ENCODE data around the gene BACE1-AS. TPM values are rescaled to one million over a fixed set of nuclear protein-coding genes. Genes with fewer than 3 reads are reported as not detected.
A peak's percentile ranks its signal among the peaks of the same experiment; 100 is the strongest.

BACE1-AS gene
- total RNA-seq, 1 donor from 2014 or later = 5.0 TPM

GRCh38 chr11:117292616-117293015, 1.5 kb downstream of the BACE1-AS start:
- DNase-seq (ENCODE audit: low read depth) = no peak

- no peak for DNase-seq (ENCODE audit: low read depth)
Observed at GRCh38 chr11:117295438-117296137, 4.4 kb downstream of the BACE1-AS start.

- DNase-seq (ENCODE audit: low read depth) = no peak
Observed at GRCh38 chr11:117296881-117297280, 5.7 kb downstream of the BACE1-AS start.

DNA sequence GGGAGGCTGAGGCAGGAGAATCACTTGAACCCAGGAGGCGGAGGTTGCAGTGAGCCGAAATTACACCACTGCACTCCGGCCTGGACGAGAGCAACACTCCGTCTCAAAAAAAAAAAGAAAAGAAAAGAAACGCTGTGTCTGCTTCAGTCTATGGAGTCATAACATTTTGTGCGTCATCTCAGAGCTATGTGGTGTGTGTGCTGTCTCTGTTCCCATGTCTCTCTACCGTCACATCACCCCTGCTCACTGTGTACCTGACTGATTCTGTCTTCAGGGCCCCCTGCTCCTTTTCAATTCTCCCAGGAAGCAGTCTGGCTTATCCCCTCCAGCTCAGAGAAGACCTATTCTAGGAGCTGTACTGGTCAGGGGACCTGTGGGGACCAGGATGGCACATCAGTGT, 7.0 kb downstream of the BACE1-AS start:
- DNase-seq (ENCODE audit: low read depth) = no peak

GRCh38 chr11:117299351-117300282, 8.5 kb downstream of the BACE1-AS start:
- DNase-seq (ENCODE audit: low read depth) = peak; percentile 31

- DNase-seq (ENCODE audit: low read depth) = peak; percentile 48
Observed at GRCh38 chr11:117300283-117300663, 9.1 kb downstream of the BACE1-AS start.

DNA sequence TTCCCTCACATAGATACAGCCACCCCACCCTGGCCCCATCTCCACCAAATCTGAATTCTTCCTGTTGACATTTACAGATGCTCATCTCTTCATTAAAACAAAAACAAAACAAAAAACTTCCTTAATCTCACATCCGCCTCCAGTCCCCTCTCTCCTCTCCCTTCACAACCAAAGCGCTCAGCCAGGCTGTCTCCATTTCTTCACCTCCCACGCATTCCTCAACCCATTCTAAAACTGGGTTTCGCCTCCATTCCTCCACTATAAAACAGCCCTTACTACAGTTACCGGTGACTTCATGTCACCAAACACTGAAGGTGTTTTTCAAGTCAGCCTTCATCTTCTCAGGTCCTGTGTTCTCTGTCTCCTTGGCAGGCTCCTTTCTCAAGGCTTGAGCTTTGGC, 9.6 kb downstream of the BACE1-AS start:
- DNase-seq (ENCODE audit: low read depth) = peak; percentile 14

DNA sequence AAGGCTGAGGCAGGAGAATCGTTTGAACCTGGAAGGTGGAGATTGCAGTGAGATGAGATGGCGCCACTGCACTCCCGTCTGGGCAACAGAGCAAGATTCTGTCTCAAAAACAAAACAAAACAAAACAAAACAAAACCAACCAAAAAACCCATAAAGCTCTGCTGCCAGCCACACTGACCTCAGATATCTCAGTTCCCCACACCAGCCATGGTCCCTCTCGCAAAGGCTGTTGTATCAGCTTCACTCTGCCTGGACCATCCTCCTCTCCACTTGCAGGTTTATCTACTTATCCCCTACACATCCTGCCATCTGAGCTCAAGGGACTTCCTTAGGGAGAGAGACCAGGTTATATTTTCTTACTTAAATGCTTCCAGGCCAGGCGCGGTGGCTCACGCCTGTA, 11.1 kb downstream of the BACE1-AS start:
- no peak for DNase-seq (ENCODE audit: low read depth)

DNA sequence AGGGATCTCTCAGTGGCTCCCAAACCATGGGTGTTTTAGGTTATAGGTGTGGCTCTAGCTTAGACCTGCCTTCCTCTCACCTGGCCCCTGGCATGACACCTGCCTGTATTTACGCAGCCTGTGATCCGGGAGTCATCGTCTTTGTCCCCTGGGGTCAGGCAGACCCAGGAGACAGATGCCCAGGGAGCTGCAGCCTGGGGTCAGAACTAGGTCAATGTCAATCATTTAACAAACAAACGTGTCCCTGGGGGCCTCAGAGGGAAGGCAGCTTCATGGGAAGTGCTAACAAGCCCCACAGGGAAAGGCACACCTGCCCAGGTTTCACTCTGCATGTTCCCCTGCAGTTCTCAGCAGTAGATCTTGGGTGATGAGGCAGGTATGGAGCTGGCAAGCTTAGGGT, 12.0 kb downstream of the BACE1-AS start:
- DNase-seq (ENCODE audit: low read depth) = no peak

GRCh38 chr11:117303646-117304315, 12.6 kb downstream of the BACE1-AS start:
- DNase-seq (ENCODE audit: low read depth) = no peak

DNA sequence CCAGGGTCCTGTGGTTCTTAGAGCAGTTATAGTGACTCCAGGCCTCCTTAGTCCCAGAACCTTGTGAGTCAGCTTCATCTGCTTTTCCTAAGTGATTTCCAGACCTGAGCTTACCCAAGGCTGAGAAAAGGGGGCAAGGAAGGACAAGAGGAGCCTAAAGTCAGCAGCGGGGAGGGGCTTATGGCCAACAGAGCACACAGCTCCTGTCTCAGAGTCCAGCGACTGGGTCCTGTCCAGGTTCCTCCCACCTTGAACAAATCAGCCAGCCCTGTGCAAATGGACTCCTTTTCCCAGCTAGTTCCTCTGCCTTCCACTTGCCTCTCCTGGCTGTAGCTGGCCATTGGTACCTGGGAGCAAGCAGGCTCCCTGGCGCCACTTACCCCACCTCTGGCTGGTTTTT, 14.0 kb downstream of the BACE1-AS start:
- no peak for DNase-seq (ENCODE audit: low read depth)

GRCh38 chr11:117309310-117309709, 18.2 kb downstream of the BACE1-AS start:
- no peak for DNase-seq (ENCODE audit: low read depth)

- DNase-seq (ENCODE audit: low read depth) = no peak
Observed at GRCh38 chr11:117313091-117313490, 21.9 kb downstream of the BACE1-AS start.

- no peak for DNase-seq (ENCODE audit: low read depth)
Observed at GRCh38 chr11:117313828-117314768, 23.0 kb downstream of the BACE1-AS start.

- DNase-seq (ENCODE audit: low read depth) = no peak
Observed at GRCh38 chr11:117314840-117315239, 23.7 kb downstream of the BACE1-AS start.

- DNase-seq (ENCODE audit: low read depth) = no peak
Observed at GRCh38 chr11:117315285-117316196, 24.4 kb downstream of the BACE1-AS start.

GRCh38 chr11:117316197-117316961, 25.2 kb downstream of the BACE1-AS start, which contains the start of gene BACE1:
BACE1 (minus strand) TSS chr11:117316256; CDS start chr11:117315795, 461 bp downstream.
- peak; percentile 75 for DNase-seq (ENCODE audit: low read depth)

DNA sequence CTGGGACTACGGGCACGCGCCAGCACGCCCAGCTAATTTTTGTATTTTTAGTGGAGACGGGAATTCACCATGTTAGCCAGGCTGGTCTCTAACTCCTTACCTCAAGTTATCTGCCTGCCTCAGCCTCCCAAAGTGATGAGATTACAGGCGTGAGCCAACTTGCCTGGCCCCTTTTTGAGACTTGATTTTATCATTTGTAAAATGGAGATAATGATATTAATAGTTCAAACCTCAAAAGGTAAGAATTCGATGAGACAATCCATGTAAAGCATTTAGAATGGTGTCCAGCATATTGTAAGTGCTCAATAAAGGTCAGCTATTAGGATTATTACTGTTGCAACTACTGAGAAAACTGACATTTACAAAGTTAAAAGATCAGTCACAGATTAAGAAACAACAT, 27.6 kb downstream of the BACE1-AS start:
- DNase-seq (ENCODE audit: low read depth) = no peak

GRCh38 chr11:117319214-117319840, 28.2 kb downstream of the BACE1-AS start:
- DNase-seq (ENCODE audit: low read depth) = peak; percentile 25
